A549 (cell line): Measurements from ENCODE around the gene TMEM80. TPM values are rescaled to one million over a fixed set of nuclear protein-coding genes. Genes with fewer than 3 reads are reported as not detected.

Experiments used
- ATAC-seq, 2 experiments: fragments of 200-7000 bp in 1 of 2; fragments of >200 bp in 1 of 2; cut with Nextera tagmentation in 1 of 2; cut with Tn5 transposase in 1 of 2; 3 replicates each; pipeline versions ENCODE4 v1.8.0 to v1.9.1; 2018 to 2020; ENCODE audit warnings: mild to moderate bottlenecking in 1 of 2, moderate library complexity in 1 of 2
- CTCF ChIA-PET: fragments of 300-600 bp; sonication (Branson Sonifier 250); formaldehyde crosslinking; extraction: SDS; loops from one replicate; lab custom pipeline; 2021; ENCODE audit warnings: antibody characterized with exemption, inconsistent platforms; lab: Yijun Ruan, JAX
- POLR2A ChIA-PET: fragments of 350-600 bp; formaldehyde crosslinking; extraction: SDS; loops from one replicate; lab custom pipeline; 2021; ENCODE audit warnings: antibody characterized with exemption, inconsistent platforms; lab: Yijun Ruan, JAX
- DNase-seq, 2 experiments: peaks; one replicate each; pipeline versions ENCODE4 v3.0.0 to v3.0.0-alpha.2; 2011 to 2016; ENCODE audit warnings: low read depth in 1 of 2, low spot score in 1 of 2
- FAIRE-seq: peaks from 2 replicates; lab custom pipeline; 2011; peaks lifted over from hg19 to GRCh38; lab: Jason Lieb, UNC
- H3K27ac ChIP-seq, 2 experiments: fragments of >200 bp; sonication (Bioruptor Twin); formaldehyde crosslinking; 3 replicates each; pipeline ENCODE4 v1.5.1; 2016 to 2017
- H3K4me1 ChIP-seq: fragments of >200 bp; sonication (Bioruptor Twin); formaldehyde crosslinking; 3 replicates; pipeline ENCODE4 v1.6.1; 2016
- H3K4me2 ChIP-seq: fragments of >200 bp; sonication (Bioruptor Twin); formaldehyde crosslinking; 3 replicates; pipeline ENCODE4 v1.6.1; 2016
- H3K4me3 ChIP-seq: fragments of >200 bp; sonication (Bioruptor Twin); formaldehyde crosslinking; 3 replicates; pipeline ENCODE4 v1.5.1; 2016
- H3K9me3 ChIP-seq: fragments of >200 bp; sonication (Bioruptor Twin); formaldehyde crosslinking; 3 replicates; pipeline ENCODE4 v1.6.1; 2016
- CBX8 ChIP-seq: fragments of 200-600 bp; sonication (generic); IDR thresholded peaks from 2 replicates; pipeline ENCODE4 v1.6.1; 2016
- CEBPB ChIP-seq, 2 experiments: fragments of >200 bp in 1 of 2; sonication (Bioruptor Twin) in 1 of 2; formaldehyde crosslinking in 1 of 2; IDR thresholded peaks; 2 replicates each; pipeline ENCODE4 v1.6.1; 2012 to 2016
- CHD2 ChIP-seq: fragments of 150-350 bp; IDR thresholded peaks from 2 replicates; pipeline ENCODE4 v1.6.1; 2014; ENCODE audit warnings: low read length; ENCODE audit not compliant: partially characterized antibody
- CHD4 ChIP-seq: fragments of 200-600 bp; sonication (generic); IDR thresholded peaks from 2 replicates; pipeline ENCODE4 v1.6.1; 2016; ENCODE audit warnings: antibody characterized with exemption, mild to moderate bottlenecking, borderline replicate concordance
- E2F6 ChIP-seq: IDR thresholded peaks from 2 replicates; pipeline ENCODE4 v1.6.1; 2012; ENCODE audit warnings: low read depth, borderline replicate concordance
- EHF ChIP-seq: fragments of 250-450 bp; sonication (Bioruptor Pico); IDR thresholded peaks from 2 replicates; pipeline ENCODE4 v1.5.0; 2020; ENCODE audit warnings: mild to moderate bottlenecking
- EHMT2 ChIP-seq: fragments of 200-600 bp; sonication (generic); IDR thresholded peaks from 2 replicates; pipeline ENCODE4 v1.6.1; 2016; ENCODE audit warnings: antibody characterized with exemption, low read depth, mild to moderate bottlenecking, moderate library complexity
- ESRRA ChIP-seq: fragments of 150-350 bp; IDR thresholded peaks from 2 replicates; pipeline ENCODE4 v1.6.1; 2014; ENCODE audit warnings: mild to moderate bottlenecking, low read length, borderline replicate concordance
- FOSB ChIP-seq: fragments of 250-450 bp; sonication (Bioruptor Pico); IDR thresholded peaks from 2 replicates; pipeline ENCODE4 v1.5.0; 2020; ENCODE audit warnings: mild to moderate bottlenecking, moderate library complexity
- FOXS1 ChIP-seq: fragments of 250-450 bp; sonication (Bioruptor Pico); IDR thresholded peaks from 2 replicates; pipeline ENCODE4 v1.5.0; 2020; ENCODE audit warnings: mild to moderate bottlenecking, moderate library complexity
- GATA3 ChIP-seq: IDR thresholded peaks from 2 replicates; pipeline ENCODE4 v1.6.1; 2012; ENCODE audit warnings: borderline replicate concordance
- HMGXB4 ChIP-seq: fragments of 250-450 bp; sonication (Bioruptor Pico); IDR thresholded peaks from 2 replicates; pipeline ENCODE4 v1.5.0; 2021; ENCODE audit warnings: mild to moderate bottlenecking, moderate library complexity, borderline replicate concordance
- HOXB5 ChIP-seq: fragments of 250-450 bp; sonication (Bioruptor Pico); IDR thresholded peaks from 2 replicates; pipeline ENCODE4 v1.5.0; 2020; ENCODE audit warnings: mild to moderate bottlenecking, moderate library complexity
- KDM1A ChIP-seq: fragments of 200-600 bp; sonication (generic); IDR thresholded peaks from 2 replicates; pipeline ENCODE4 v1.6.1; 2016; ENCODE audit warnings: low read depth, mild to moderate bottlenecking
- PBX3 ChIP-seq: IDR thresholded peaks from 2 replicates; pipeline ENCODE4 v1.6.1; 2012
- PHF8 ChIP-seq: fragments of 200-600 bp; sonication (generic); IDR thresholded peaks from 2 replicates; pipeline ENCODE4 v1.6.1; 2016; ENCODE audit warnings: low read depth, mild to moderate bottlenecking, antibody characterized with exemption, moderate library complexity, borderline replicate concordance
- POLR2AphosphoS2 ChIP-seq: conservative IDR thresholded peaks from 2 replicates; pipeline ENCODE4 v1.6.1; 2012; ENCODE audit warnings: low read length, improper control_type of control experiment, inconsistent platforms
- TFCP2L1 ChIP-seq: fragments of 250-450 bp; sonication (Bioruptor Pico); IDR thresholded peaks from 2 replicates; pipeline ENCODE4 v1.5.0; 2021; ENCODE audit warnings: mild to moderate bottlenecking
- TP53 ChIP-seq: fragments of 250-450 bp; sonication (Bioruptor Pico); IDR thresholded peaks from 2 replicates; pipeline ENCODE4 v1.5.0; 2021; ENCODE audit warnings: mild to moderate bottlenecking, moderate library complexity
- USF2 ChIP-seq: fragments of 450-650 bp; IDR thresholded peaks from 2 replicates; pipeline ENCODE4 v1.6.1; 2014; ENCODE audit warnings: antibody characterized with exemption
- ZFP36 ChIP-seq: fragments of 450-650 bp; IDR thresholded peaks from 2 replicates; pipeline ENCODE4 v1.6.1; 2014; ENCODE audit warnings: borderline replicate concordance; ENCODE audit not compliant: partially characterized antibody
- ZSCAN20 ChIP-seq: fragments of 250-450 bp; sonication (Bioruptor Pico); IDR thresholded peaks from 2 replicates; pipeline ENCODE4 v1.8.0; 2022; ENCODE audit warnings: mild to moderate bottlenecking, moderate library complexity
- WGBS: methylation state at CpG from one replicate; pipeline ENCODE4 v1.1.6; 2017; ENCODE audit errors: missing lambda C conversion rate; 5-methylcytosine and 5-hydroxymethylcytosine counted together
- polyA plus RNA-seq, 4 experiments: library from polyadenylated mRNA; depleted of rRNA in 3 of 4; stranded (reverse); fragments of >200 nt; fragmentation: RNase III in 1 of 4; extraction: RNeasy Plus Mini Kit Qiagen cat#74134 plus additional on column Dnase treatment in 1 of 4; gene quantifications; 2 replicates in 3 of 4; 3 replicates in 1 of 4; pipeline ENCODE4 v1.2.3, GENCODE V29; 2011 to 2017

TMEM80 gene
- polyA plus RNA-seq, 2 of the 4 experiments (the other 2 are of a cell fraction): 10.8 to 15.2 TPM

GRCh38 chr11:680970-681369, 14.6 kb upstream of the TMEM80 start:
- ChIA-PET CTCF (interaction anchor here (0.7 to 6.1 kb wide), 7 partner anchors 14 to 85 kb away, joined by 3 to 30 read pairs (median 8); partner anchors contain the start of genes DEAF1 and TMEM80), POLR2A (no interaction called here)
- H3K4me3 ChIP-seq: no peak overlapping the region
- 91% methylated on average over 13 of the region's 13 CpGs for WGBS
- no peaks in the 10 kb centered on the region for H3K4me1 ChIP-seq
- H3K4me2 ChIP-seq: no peak overlapping the region
- no peak for DNase-seq
- FAIRE-seq: no peak
- ATAC-seq: no peak
- no peak for TF ChIP-seq PBX3
- H3K9me3 ChIP-seq: no peaks in the 10 kb centered on the region
- H3K27ac ChIP-seq: no peak overlapping the region

GRCh38 chr11:686451-687243, 9.0 kb upstream of the TMEM80 start:
- Histone ChIP-seq H3K4me1 (peaks cover 13% of the 10 kb centered on the region; the same call in 2 of the 3 replicates), H3K4me3 (no peak overlapping the region), H3K9me3 (no peaks in the 10 kb centered on the region), H3K27ac (no peak overlapping the region), H3K4me2 (no peak overlapping the region)
- CTCF ChIA-PET: interaction anchor here (0.5 to 2.0 kb wide), 9 partner anchors 10 to 132 kb away, joined by 3 to 6 read pairs (median 3); no protein-coding TSS in a partner anchor
- 91% methylated on average over 30 of the region's 30 CpGs for WGBS
- TF ChIP-seq FOXS1 (CRISPR knock-in tag) (no peak), USF2 (no peak), KDM1A (no peak), CHD2 (no peak), FOSB (no peak), HMGXB4 (CRISPR knock-in tag) (no peak), GATA3 (no peak), CHD4 (no peak), ZSCAN20 (no peak), POLR2AphosphoS2 (no peak), EHMT2 (no peak), HOXB5 (CRISPR knock-in tag) (no peak), CBX8 (no peak), PHF8 (no peak), TFCP2L1 (CRISPR knock-in tag) (no peak), EHF (CRISPR knock-in tag) (no peak), ZFP36 (no peak)
- DNase-seq (no peak), FAIRE-seq (no peak), ATAC-seq (no peak; a peak in 1 of 6 replicates)
- POLR2A ChIA-PET: no interaction called here

- TF ChIP-seq POLR2AphosphoS2: no peak
- no peak for TF ChIP-seq HMGXB4 (CRISPR knock-in tag)
- no peak for TF ChIP-seq E2F6
- no peak for TF ChIP-seq TP53 (CRISPR knock-in tag)
- TF ChIP-seq ESRRA: no peak
- no peak for TF ChIP-seq CEBPB (IDR thresholded peaks at IDR 0.05)
- POLR2A ChIA-PET: no interaction called here
- no peak for FAIRE-seq
- Histone ChIP-seq H3K27ac (no peak overlapping the region), H3K4me1 (peaks cover 14% of the 10 kb centered on the region; the same call in 2 of the 3 replicates), H3K4me3 (no peak overlapping the region), H3K4me2 (no peak overlapping the region), H3K9me3 (no peaks in the 10 kb centered on the region)
- no peak for DNase-seq
- WGBS: 95% methylated on average over 13 of the region's 13 CpGs
- ATAC-seq: no peak
- CTCF ChIA-PET: interaction anchor here (1.1 to 1.5 kb wide), 5 partner anchors 25 to 133 kb away, joined by 3 to 5 read pairs (median 3); no protein-coding TSS in a partner anchor
Observed at GRCh38 chr11:687751-688150, 7.9 kb upstream of the TMEM80 start.
